Daoy (cell line): ENCODE results near the gene DPP9. TPM values are rescaled to one million over a fixed set of nuclear protein-coding genes. Genes with fewer than 3 reads are reported as not detected.
"Not testable (repeated sequence)": the region's sequence is repeated elsewhere in the genome, so short reads cannot be mapped to it uniquely, and the experiment has no call there.

ENCODE experiments used
- DNase-seq: peaks from one replicate; pipeline ENCODE4 v3.0.0-alpha.2; 2015; ENCODE audit warnings: low read depth
- total RNA-seq: library from RNA; depleted of rRNA; stranded (reverse); fragments of >200 nt; shearing (Covaris generic); gene quantifications from 2 replicates; pipeline ENCODE4 v1.2.3, GENCODE V29; 2014; rRNA removed

The DPP9 gene
- total RNA-seq: 77.1 and 109 TPM in 2 replicates

DNA sequence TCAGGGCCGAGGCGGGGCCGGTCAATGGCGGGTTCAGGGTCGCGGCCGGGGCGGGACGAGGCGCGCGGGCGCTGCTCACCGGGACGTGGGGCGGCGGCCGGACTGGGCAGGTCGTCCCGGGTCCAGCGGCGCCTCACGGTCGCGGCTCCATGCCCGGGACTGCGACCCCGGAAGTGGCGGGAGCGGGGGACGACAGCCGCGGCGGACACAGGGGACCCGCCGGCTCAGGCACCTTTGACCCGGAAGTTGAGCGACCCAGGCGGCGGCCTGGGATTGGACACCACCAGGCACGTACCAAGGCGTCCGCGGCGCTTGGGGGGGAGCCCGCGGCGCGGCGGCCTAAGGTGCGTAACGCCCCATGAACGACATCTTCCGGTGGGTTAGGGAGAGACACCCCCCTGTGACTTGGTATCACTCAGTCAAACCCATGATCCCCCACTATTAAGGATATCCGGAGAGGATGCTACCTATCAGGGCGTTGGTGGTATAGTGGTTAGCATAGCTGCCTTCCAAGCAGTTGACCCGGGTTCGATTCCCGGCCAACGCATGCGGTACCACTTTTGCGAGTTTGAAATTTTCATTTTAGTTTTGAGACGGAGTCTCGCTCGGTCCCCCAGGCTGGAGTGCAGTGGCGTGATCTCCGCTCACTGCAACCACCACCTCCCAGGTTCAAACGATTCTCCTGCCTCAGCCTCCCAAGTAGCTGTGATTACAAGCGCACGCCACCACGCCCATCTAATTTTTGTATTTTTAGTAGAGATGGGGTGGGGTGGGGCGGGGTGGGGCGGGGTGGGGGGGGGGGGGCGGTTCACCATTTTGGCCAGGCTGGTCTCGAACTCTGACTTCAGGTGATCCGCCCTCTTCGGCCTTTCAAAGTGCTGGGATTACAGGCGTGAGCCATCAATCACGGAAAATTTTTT is at the start of gene DPP9:
Gene DPP9 (minus strand): TSS at position 248 of the 920 bp plus-strand sequence. CDS start 3,936 bp downstream, outside the sequence.
- DNase-seq: peak; percentile 99

DNA sequence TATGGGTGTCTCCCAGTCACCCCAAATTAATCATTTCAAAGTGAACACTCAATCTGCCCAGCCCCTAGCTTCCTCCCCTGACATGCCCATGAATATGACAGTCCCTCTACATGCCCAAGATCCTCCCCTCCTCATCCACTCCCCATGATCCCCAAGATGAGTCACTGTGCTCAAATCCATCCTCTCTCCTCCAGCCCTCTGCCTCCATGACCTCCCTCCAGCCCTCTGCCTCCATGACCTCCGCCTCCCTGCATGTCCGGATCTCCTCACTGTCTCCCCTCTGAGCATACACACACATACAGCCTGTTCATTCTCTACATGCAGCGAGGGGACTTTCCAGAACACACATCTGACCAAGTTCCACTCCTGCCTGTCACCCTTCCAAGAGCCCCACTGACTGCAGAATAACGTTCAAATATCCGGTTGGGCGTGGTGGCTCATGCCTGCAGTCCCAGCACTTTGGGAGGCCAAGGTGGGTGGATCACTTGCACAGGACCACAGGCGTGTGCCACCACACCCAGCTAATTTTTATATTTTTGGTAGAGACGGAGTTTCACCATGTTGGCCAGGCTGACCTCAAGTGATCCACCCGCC is 49.5 kb upstream of the DPP9 start:
- peak; percentile 59 for DNase-seq

DNA sequence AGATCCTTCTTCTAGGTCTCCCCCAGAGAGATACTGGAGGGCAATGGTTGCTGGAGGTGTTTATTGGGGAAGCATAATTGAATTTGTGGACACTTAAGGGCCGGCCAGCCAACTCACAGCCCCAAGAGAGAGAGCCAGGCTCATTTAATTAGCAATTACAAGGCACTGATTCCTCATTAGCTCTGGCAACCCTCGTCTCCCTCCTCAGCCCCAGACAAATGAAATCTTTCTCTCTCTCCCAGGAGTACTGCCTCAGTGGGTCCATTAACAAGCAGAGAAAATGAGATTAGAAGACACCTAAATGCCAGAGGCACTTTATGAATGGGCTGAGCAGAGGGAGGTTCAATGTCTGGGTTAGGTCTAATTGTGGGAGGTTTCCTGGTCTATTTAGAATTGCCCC is 48.9 kb upstream of the DPP9 start:
- DNase-seq: no peak

DNA sequence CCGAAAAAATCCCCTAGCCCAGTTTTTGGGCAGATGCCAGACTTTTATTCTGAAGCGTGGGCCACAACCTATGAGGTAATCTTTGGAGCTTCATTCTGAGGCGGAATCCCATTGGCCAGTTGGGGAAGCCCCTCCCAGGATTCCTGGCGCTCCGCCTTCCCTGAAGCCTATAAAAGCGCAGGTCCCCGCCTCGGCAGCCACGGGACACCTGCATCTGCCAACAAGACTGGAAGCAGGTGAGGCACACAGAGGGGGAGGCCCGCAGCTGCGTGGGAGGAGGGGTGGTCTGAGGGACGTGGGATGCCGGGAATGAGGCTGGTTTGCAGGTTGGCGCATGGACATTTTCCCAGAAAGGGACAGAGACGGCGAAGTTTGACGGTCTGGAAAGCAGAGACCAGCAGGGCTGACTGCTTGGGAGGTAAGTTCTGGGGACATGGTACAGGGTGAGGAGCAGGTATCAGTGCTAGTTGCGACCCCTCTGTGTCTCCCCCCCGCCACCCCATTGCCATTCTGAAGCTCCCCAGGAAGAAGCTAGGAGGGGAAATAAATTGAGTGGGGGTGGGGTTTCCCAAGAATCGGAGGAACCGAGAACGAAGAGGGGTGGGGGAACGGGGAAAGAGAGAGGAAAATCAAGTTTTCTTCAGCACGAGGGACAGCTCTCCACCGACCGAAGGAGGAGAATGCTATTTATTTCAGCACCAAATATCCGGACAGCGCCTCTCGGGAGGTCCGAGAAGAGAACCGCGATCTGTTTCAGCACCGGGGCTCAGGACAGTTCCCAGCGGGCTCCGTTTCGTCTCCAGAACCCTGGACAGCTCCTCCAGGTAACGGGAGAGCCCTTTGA is 45.5 kb upstream of the DPP9 start:
- DNase-seq: peak; percentile 82

DNA sequence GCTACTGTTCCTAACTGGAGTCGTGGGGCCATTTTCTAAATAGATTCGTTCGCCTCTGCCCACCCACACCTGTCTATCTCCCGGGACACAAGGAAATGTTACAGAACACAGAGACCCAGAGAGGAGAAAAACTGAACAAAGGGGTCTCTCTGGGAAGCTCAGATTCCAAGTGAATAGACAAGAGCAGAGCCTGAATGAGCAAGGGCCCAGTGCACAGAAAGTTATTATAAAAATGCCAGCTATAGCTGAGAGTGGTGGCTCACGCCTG is 40.7 kb upstream of the DPP9 start:
- DNase-seq: no peak

DNA sequence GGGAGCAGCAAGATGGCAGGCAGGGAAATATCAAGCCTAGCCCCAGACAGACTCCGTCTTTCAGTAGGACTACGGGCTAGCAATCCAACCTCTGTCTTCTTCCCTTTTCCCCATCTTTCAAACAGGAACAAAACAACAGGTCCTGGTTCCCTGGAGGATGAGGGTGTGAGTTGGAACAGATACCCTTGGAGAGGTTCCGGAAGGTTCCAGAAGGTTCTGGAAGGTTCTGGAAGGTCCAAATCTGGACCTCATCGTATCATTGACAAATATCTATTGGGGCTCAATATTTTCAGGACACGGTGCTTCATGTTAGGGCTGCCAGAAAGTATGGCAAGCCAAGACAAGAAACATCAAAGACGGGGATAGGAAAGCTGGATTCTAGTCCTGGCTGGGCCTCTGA is 39.4 kb upstream of the DPP9 start:
- DNase-seq: no peak

DNA sequence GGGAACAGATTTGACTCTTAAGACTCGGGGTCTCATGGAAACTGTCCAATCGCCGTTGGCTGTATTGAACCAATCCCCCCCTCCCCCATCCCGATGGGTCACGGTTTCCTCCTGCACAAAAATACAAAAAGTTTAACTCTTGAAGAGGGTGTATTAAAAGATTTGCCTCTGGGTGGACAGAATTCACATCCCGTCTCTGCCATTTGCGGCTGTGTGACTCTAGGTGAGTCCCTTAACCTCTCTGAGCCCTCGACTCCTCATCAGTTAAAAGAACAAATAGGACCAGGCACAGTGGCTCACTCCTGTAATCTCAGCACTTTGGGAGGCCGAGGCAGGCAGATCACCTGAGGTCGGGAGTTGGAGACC is 36.6 kb upstream of the DPP9 start:
- DNase-seq: no peak

DNA sequence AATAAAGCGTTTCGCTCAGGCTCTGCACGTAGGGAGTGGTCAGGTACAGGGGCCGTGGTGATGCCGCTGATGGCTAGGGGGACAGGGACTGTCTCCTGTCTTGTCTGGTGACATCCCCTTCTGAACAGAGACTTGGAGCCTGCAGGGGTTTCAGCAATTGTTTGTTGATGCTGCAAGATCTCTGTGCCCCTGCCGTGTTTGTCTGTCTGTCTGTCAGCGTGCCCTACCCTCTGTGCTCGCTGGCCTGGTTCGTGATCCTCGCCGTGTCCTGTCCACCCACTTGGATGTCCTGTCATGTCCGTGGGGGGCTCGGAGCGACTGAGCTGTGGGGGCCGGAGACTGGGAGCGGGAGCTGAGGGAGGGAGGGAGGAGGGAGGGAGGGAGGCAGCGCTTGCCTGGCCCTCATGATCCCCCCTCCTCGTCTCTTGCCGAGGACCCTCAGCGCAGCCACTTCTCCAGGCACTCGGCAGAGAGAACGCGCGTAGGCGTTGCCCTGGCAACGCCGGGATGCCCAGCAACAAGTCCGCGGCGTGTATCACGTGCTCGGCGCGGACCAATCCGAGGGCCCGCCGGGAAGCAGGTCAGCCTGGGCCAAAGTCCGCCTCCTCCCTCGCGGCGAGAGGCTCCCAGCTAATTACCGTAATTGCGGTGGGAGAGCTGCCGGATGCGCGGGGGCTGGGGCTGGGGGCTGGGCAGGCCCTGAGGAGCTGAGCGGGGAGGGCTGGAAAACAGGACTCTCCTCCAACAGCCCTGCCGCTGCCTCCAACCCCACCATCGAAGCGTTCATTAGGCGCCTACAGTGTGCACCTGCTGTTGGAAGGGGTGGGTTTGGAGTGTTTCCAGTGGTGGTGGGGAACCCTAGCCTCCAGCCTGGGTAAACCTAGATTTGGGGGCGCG is 36.0 kb upstream of the DPP9 start:
- DNase-seq: peak; percentile 94

DNA sequence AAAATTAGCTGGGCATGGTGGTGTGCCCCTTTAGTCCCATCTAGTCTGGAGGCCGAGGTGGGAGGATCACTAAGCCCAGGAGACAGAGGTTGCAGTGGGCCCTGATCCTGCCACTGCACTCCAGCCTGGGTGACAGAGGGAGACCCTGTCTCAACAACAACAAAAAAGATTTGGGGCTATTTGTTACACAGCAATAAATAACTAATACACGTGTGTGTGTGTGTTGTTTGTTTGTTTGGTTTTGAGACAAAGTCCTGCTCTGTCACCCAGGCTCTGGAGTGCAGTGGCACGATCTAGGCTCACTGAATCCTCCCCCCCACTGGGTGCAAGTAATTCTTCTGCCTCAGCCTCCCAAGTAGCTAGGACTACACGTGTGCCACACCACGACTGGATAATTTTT is 35.0 kb upstream of the DPP9 start:
- no peak for DNase-seq

DNA sequence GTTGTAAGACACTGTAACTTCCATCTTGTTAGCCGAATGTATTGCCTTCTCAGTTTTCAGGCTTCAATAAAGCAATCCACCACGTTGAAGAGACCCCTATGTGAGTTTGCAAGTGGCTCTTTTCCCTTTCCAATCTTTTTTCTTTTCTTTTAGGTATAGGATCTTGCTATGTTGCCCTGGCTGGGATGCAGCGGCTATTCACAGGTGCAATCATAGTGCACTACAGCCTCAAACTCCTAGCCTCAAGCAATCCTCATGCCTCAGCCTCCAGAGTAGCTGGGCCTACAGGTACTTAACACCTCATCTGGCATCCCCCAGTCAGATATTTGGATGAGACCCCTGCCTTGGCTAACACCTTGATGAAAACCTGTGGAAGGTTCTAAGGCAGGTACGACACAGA is 34.4 kb upstream of the DPP9 start:
- DNase-seq: no peak

DNA sequence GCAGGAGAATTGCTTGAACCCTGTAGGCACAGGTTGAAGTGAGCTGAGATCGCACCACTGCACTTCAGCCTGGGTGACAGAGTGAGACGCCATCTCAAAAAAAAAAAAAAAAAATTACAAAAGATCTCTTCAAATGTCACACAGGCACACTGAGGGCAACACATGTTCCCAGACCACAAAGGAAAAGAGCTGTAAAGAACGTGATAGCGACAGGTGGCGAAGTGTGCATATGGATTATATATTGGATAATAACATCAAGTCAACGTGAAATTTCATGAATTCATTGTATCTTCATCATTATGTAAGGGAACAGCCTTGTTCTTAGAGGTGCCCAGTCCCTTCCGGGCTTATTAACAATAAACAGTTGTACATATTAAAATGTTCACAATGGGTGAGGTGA is 31.8 kb upstream of the DPP9 start:
- no peak for DNase-seq

DNA sequence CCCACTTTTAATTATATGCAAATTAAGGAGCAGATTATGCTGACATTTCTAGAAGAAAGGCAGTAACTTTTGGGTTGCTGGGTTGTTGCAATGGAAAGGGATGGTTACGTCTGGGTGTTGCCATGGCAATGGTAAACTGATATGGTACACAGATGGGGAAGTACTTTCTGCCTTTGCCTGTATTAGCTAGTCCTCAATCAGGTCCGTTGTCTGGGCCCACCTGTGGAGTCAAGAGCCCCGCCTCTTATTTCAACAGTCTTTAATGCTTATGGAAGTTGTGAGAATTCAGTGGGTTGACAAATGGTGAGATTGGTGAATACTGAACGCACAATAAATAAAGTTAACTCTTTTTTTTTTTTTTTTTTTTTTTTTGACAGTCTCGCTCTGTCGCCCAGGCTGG is 30.6 kb upstream of the DPP9 start:
- DNase-seq: no peak

DNA sequence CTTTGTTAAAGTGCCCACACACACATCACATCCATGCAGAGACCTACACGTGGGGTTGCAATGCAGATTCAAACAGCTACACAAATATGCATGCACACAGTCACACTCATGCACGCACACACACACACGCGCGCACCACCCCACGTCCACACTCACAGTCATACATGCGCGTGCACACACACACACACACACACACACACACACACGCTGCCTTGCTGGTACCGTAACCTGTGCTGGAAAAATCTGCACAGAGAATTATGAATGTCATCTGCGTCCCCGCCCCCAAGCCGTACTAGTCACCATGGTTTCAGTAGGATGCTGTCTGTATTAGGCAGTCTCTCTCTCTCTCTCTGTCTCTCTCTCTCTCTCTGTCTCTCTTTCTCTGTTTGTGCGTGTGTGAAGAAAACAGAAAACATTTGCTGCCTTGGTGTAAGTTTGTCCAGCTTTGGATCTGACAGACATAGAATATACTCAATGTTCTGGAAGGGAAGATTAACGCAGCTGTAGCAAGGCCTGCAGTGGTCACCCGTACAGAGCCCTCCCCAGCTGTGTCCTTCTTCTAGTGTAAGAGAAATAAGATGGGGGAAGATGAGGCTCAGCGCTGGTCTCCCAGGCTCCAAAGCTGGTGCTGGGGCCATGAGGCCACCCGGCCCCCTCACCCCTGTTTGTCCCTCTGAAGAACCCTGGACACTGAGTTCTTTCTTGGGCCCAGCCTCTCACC is 26.4 kb upstream of the DPP9 start:
- DNase-seq: no peak

DNA sequence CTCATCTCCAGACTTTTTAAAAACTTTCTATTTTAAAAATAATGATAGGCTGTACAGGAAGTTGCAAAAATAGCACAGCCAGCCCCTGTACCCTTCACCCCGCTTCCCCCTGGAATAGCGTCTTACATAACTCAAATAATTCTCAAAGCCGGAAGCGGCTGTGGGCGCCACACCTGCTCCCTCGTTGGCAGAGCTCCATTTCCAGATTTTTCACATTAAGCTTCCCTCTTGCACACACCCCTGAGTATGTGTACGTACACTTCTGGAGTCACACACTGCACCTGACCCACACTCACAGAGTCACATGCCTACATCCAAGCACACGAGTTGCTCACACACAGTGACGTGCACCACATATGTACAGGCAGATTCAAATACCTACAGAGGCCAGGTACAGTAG is 24.9 kb upstream of the DPP9 start:
- DNase-seq: no peak

DNA sequence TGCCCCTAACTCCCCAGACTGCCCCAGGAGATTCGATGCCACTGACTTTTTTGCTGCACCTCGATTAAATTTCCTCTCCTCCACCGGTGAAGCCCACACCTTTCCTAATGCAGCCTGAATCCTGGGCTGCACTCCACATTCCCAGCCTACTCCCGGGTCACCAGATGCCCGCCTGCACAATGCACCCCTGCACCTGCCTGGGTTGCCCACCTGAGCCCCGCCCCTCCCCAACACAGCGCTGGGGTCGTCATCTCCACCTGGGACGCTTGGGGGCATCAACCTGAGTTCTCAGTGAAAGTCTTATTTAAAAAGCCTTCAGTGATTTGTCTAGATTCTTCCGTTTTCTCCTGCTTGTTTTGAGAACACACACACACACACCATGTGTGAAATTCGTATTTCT is 24.5 kb upstream of the DPP9 start:
- no peak for DNase-seq

DNA sequence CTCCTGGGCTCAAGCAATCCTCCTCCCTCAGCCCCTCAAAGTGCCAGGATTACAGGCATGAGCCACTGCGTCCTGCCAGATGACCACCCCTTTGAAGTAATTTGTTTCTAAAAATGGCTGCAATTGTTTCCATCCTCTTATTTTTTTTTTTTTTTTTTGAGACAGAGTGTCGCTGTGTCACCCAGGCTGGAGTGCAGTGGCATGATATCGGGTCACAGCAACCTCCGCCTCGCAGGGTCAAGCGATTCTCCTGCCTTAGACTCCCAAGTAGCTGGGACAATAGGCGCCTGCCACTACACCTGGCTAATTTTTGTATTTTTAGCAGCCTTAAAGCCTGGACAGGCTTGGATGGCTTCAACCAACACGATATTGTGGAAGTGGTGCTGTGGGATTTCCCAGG is 22.3 kb upstream of the DPP9 start:
- DNase-seq: no peak

DNA sequence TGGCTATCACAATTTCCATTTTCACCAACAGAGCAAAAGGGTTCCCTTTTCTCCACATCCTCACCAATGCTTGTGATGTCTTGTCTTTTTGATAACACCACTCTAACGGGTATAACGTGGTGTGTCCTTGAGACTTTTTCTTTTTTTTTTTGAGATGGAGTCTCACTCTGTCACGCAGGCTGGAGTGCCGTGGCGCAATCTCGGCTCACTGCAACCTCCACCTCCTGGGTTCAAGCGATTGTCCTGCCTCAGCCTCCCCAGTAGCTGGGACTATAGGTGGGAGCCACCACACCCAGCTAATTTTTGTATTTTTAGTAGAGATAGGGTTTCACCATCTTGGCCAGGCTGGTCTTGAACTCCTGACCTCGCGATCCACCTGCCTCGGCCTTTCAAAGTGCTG is 21.5 kb upstream of the DPP9 start:
- not testable (repeated sequence) for DNase-seq

DNA sequence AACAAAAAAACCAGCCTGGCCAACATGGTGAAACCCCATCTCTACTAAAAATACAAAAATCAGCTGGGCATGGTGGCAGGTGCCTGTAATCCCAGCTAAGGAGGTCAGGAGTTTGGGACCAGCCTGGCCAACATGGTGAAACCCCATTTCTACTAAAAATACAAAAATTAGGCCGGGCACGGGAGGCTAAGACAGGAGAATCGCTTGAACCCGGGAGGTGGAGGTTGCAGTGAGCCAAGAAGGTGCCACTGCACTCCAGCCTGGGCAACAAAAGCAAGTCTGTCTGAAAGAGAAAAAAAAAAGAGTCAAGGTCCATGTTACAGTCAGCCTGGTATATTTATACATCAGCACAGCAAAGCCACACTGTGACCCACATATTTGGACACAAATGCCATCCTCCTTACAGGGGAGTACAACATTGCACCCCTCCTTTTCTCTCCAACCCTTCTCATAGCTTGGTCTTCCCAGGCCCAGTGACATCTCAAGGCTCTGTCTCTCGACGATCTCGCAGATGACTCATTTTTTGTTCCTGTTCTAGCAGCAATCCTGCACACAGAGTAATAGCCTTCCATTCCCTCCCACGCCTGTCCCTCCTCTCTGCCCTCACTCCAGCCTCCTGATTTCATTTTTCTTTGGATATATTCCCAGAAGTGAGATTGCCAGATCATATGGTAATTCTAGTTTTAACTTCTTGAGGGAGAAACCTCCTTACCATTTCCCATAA is 21.0 kb upstream of the DPP9 start:
- DNase-seq: peak; percentile 83

DNA sequence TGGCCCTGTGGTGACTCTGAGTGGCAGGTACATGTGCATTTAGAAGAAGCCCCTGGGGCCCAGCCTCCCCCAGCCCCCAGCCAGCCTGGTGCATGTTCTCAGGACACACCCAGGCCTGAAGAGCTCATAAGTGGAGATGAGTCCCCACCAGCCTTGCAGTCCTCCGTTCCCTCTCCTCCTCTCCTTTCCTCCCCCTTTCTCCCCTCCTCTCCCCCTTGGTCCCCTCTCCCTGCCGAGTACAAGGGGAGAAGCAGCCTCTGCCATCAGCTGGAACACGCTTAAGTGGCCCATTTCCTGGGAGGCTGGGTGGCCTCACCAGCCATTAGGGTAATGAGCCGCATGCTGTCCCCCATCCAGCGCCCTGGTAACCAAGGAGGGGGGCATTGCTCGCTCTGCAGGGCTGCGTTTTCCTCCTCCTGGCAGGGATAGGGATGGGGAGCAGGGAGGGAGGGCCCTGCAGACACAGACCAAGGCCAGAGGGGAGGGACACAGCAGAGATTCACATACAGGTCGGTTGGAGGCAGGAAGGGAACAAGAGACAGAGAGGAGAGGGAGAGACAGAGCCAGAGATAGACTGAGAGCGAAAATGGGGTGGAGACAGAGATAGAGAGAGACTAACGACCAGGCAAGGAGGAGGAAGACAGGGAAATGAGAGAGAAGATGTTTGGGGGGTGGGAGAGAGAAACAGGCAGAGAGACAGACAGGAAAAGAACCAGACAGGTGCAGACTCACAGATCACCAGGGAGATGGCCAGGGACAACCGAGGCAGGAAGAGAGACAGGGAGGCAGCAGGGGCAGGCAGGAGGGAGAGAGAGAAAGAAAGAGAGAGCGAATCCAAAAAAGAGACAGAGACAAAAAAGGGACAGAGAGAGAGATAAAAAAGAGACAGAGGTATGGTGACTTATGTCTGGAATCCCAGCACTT is 19.3 kb upstream of the DPP9 start:
- DNase-seq: no peak
